Activated naive CD8-positive, alpha-beta T cell treated with anti-CD3 and anti-CD28 coated beads, Interleukin-2, amount 50 U/mL, for 24 hours (primary cell): Measurements from ENCODE around the gene MSI2.
A peak's percentile ranks its signal among the peaks of the same experiment; 100 is the strongest.
"Not testable (repeated sequence)": the region's sequence is repeated elsewhere in the genome, so short reads cannot be mapped to it uniquely, and the experiment has no call there.

Experiments
- ATAC-seq: fragments of 150-1000 bp; cut with Tn5 transposase; one replicate; pipeline ENCODE4 v1.10.0; 2021
- DNase-seq: peaks from one replicate; pipeline ENCODE4 v3.0.0; 2021
- H3K27ac Mint-ChIP-seq: one replicate; pipeline ENCODE4 v1.8.0; 2021; ENCODE audit warnings: mild to moderate bottlenecking, mixed read lengths
- H3K27me3 Mint-ChIP-seq: one replicate; pipeline ENCODE4 v1.8.0; 2021; ENCODE audit warnings: mixed read lengths
- H3K36me3 Mint-ChIP-seq: one replicate; pipeline ENCODE4 v1.8.0; 2021; ENCODE audit warnings: low read depth, mixed read lengths
- H3K4me1 Mint-ChIP-seq: one replicate; pipeline ENCODE4 v1.8.0; 2021; ENCODE audit warnings: mixed read lengths
- H3K4me3 Mint-ChIP-seq: one replicate; pipeline ENCODE4 v1.8.0; 2021; ENCODE audit warnings: mild to moderate bottlenecking, moderate library complexity, mixed read lengths
- H3K9me3 Mint-ChIP-seq: one replicate; pipeline ENCODE4 v1.8.0; 2021; ENCODE audit warnings: mixed read lengths

MSI2 gene

DNA sequence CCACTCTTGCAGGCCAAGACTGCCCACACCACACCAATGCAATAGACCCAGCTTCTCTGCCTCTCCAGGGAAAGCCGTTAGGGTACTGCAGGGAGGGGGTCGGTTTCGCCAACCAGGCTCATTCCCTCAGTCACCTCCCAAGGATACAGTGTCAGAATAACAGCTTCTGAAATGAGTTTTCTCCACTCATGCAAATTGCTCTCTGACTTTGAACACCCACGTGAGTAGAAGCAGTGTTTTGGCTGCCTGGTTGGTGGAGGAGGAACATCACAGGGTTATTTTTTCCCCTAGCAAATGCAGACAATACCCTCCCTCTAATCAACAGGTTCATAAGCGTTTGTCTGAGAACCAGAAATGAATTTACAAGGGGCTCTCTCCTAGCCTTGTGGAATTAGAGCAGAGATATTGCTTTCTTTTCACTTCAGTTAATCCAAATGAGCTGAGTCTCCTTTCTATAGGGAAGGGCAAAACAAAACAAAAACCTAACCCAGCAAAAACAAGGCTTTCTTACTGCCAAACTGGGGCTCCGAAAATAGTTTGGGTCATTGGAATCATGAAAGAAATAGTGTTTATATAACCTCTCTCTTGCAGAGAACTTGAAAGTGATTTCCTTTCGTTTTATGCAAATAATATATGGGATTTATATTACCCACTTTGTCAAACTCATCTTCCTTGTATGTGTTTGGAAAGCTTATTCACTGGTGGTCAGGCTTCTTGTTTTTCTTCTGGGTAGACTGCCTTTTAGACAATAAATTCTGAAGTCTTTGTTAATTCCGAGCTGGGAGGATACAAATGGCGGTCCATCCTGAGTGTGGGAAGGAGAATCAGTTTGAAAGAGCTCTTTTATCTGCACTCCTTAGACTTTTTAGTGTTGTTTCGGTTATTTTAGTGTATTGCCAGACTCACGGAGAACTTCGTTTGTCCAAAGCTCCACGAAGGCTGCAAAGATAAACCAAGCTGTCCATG lies 229.9 kb downstream of the MSI2 start:
- DNase-seq (no peak), ATAC-seq (no peak)
- Mint-ChIP-seq H3K27ac (no peak overlapping the region), H3K4me1 (peaks cover 53% of the 10 kb centered on the region), H3K36me3 (peaks cover 2% of the 10 kb centered on the region), H3K27me3 (no peaks in the 10 kb centered on the region), H3K4me3 (no peak overlapping the region), H3K9me3 (no peaks in the 10 kb centered on the region)

DNA sequence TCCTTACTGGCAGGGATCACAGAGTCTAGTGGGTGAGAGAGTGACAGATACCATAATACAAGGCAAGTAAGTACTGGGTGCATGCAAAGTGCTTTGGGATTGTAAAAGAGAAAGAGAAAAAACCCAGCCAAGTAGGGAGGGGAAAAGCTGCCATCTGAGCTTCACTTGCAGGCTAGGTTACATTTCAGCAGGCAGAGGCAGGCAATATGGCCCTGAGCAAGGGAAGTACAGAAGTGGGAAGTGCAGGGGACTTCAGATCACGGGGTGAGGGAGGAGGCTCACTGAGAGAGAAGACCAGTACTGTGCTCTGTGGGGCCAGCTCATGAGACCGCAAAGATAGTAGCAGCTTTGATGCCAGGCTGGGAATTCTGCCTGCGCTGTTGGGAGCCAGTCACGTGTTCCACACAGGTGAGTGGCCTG lies 230.6 kb downstream of the MSI2 start:
- Mint-ChIP-seq H3K36me3 (peaks cover 2% of the 10 kb centered on the region), H3K4me3 (no peak overlapping the region), H3K27me3 (no peaks in the 10 kb centered on the region), H3K27ac (no peak overlapping the region), H3K9me3 (no peaks in the 10 kb centered on the region), H3K4me1 (peaks cover 48% of the 10 kb centered on the region)
- ATAC-seq, result no peak
- DNase-seq, result no peak

GRCh38 chr17:57487573-57487972 lies 231.2 kb downstream of the MSI2 start:
- no peaks in the 10 kb centered on the region for H3K36me3 Mint-ChIP-seq
- DNase-seq (no peak), ATAC-seq (no peak)
- H3K27me3 Mint-ChIP-seq, result no peaks in the 10 kb centered on the region
- peaks cover 45% of the 10 kb centered on the region for H3K4me1 Mint-ChIP-seq
- no peaks in the 10 kb centered on the region for H3K9me3 Mint-ChIP-seq
- no peak overlapping the region for H3K4me3 Mint-ChIP-seq
- H3K27ac Mint-ChIP-seq, result no peak overlapping the region

DNA sequence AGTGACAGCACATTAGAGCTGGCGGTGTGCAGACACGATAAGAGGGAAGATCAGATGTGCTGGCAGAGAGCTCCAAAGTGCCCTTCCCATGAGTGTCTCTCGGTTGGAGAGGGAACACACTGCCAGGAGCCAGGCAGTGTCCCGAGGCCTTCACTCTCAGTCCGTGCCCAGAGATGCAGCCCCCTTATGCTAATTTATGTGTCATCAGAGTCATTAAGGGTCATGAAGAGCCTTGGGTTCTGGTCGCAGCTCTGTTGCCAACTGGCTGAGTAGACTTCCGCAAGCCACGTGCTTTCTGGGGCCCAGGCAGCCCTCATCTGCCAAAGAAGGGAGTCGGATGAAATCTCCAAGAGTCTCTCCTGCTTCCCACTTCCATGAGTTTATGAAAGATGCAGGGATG lies 232.5 kb downstream of the MSI2 start:
- Mint-ChIP-seq H3K27ac (no peak overlapping the region), H3K36me3 (peaks cover 3% of the 10 kb centered on the region), H3K27me3 (no peaks in the 10 kb centered on the region), H3K4me1 (peaks cover 46% of the 10 kb centered on the region), H3K4me3 (no peak overlapping the region), H3K9me3 (no peaks in the 10 kb centered on the region)
- no peak for ATAC-seq
- no peak for DNase-seq

- no peak for ATAC-seq
- DNase-seq, result no peak
- Mint-ChIP-seq H3K4me1 (peaks cover 45% of the 10 kb centered on the region), H3K27ac (no peak overlapping the region), H3K27me3 (no peaks in the 10 kb centered on the region), H3K9me3 (no peaks in the 10 kb centered on the region), H3K4me3 (no peak overlapping the region), H3K36me3 (peaks cover 3% of the 10 kb centered on the region)
These were observed 233.0 kb downstream of the MSI2 start for GRCh38 chr17:57489321-57489720.

DNA sequence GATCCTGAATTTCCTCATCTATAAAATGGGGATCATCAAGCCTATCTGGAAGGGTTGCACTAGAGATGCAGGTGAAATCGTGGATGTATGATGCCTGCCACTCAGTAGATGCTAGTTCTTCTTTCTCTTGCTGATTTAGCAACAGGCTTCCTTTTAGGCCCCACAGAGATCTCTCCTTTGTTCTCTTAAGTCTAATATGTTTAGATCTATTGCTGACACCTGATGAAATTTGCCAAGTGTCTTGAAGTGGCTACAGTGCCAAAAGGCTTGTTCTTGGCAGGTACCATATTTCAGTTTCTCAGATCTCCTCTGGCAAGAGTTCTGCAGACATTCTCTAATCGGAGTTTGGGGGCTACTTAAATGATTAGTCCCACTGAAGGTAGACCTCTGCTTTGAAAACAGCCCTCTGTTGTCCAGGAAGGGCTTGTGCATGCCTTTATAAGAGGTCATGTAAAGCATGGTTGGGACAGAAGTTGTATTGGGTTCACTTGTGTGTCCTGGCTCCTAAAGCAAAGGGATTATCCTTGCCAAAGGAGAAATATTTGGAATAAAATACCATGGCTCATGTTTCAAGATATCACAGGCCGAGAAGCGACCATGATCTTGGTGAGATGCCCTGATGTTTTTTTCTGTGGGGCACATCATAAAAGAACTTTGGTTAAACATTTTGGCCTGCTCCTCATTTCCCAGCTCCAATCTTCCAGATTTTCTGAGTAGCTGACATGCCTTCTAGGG lies 234.0 kb downstream of the MSI2 start:
- H3K36me3 Mint-ChIP-seq, result peaks cover 3% of the 10 kb centered on the region
- DNase-seq (no peak), ATAC-seq (no peak)
- peaks cover 35% of the 10 kb centered on the region for H3K4me1 Mint-ChIP-seq
- no peaks in the 10 kb centered on the region for H3K9me3 Mint-ChIP-seq
- no peak overlapping the region for H3K27ac Mint-ChIP-seq
- H3K27me3 Mint-ChIP-seq, result no peaks in the 10 kb centered on the region
- H3K4me3 Mint-ChIP-seq, result no peak overlapping the region

GRCh38 chr17:57490890-57491289 lies 234.6 kb downstream of the MSI2 start:
- Mint-ChIP-seq H3K36me3 (peaks cover 6% of the 10 kb centered on the region), H3K27ac (no peak overlapping the region), H3K9me3 (no peaks in the 10 kb centered on the region), H3K27me3 (no peaks in the 10 kb centered on the region), H3K4me1 (peaks cover 29% of the 10 kb centered on the region), H3K4me3 (no peak overlapping the region)
- DNase-seq, result no peak
- ATAC-seq, result no peak

GRCh38 chr17:57493171-57493570 lies 236.8 kb downstream of the MSI2 start:
- no peak for ATAC-seq
- no peak overlapping the region for H3K4me3 Mint-ChIP-seq
- H3K9me3 Mint-ChIP-seq, result no peaks in the 10 kb centered on the region
- peaks cover 6% of the 10 kb centered on the region for H3K36me3 Mint-ChIP-seq
- no peak for DNase-seq
- peaks cover 22% of the 10 kb centered on the region for H3K4me1 Mint-ChIP-seq
- no peaks in the 10 kb centered on the region for H3K27me3 Mint-ChIP-seq
- no peak overlapping the region for H3K27ac Mint-ChIP-seq

- Mint-ChIP-seq H3K36me3 (peaks cover 6% of the 10 kb centered on the region), H3K27me3 (no peaks in the 10 kb centered on the region), H3K27ac (no peak overlapping the region), H3K4me1 (peaks cover 25% of the 10 kb centered on the region), H3K4me3 (no peak overlapping the region), H3K9me3 (no peaks in the 10 kb centered on the region)
- ATAC-seq, result no peak
- no peak for DNase-seq
These were observed 237.3 kb downstream of the MSI2 start for GRCh38 chr17:57493625-57494024.

DNA sequence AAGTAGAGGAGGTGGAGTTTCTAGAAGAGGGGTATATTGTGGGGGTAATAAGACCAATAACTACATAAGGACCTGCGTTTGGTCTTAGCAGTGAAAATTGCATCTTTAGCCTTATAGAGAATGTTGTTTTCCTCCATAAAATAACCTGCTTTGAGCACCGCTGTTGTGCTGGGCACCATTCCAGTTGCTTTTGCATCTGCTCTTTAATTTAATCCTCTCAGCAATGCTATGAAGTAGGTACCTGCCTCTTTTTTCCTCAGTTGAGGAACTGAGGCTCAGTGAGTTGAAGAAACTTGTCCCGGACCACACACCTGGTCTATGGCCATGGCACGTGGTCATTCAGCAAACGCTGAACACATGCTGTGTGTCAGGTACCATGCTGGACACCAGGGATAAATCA lies 238.1 kb downstream of the MSI2 start:
- ATAC-seq, result no peak
- no peak overlapping the region for H3K27ac Mint-ChIP-seq

DNA sequence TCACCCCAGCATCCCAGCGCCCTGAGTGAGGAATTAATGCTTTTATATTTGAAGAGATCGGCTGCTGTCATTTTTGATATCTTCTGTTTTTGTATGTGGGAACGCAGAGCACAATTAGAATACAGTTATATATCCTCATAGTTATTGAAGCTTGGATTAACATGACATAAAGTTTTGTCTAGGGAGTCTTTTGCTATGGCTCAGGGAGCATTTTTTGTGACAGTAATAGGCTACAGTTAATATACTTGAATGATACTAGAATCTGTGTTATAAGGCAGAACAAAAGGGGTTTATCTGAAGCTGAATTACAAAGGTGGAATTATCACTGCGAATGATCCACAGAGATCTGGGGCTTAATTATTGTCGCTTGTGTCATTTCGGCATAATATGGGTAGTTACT lies 239.4 kb downstream of the MSI2 start:
- Mint-ChIP-seq H3K4me3 (no peak overlapping the region), H3K27me3 (no peaks in the 10 kb centered on the region), H3K9me3 (no peaks in the 10 kb centered on the region), H3K36me3 (peaks cover 6% of the 10 kb centered on the region), H3K4me1 (peaks cover 36% of the 10 kb centered on the region), H3K27ac (no peak overlapping the region)
- ATAC-seq (no peak), DNase-seq (no peak)

More for the DNA sequence above, 238.1 kb downstream of the MSI2 start:
- no peaks in the 10 kb centered on the region for H3K9me3 Mint-ChIP-seq
- no peak overlapping the region for H3K4me3 Mint-ChIP-seq
- peaks cover 30% of the 10 kb centered on the region for H3K4me1 Mint-ChIP-seq
- DNase-seq, result no peak
- no peaks in the 10 kb centered on the region for H3K27me3 Mint-ChIP-seq
- H3K36me3 Mint-ChIP-seq, result peaks cover 6% of the 10 kb centered on the region

GRCh38 chr17:57496382-57496781 lies 240.1 kb downstream of the MSI2 start:
- no peak overlapping the region for H3K27ac Mint-ChIP-seq
- H3K27me3 Mint-ChIP-seq, result no peaks in the 10 kb centered on the region
- no peaks in the 10 kb centered on the region for H3K9me3 Mint-ChIP-seq
- H3K4me3 Mint-ChIP-seq, result no peak overlapping the region
- DNase-seq, result no peak
- no peak for ATAC-seq
- peaks cover 6% of the 10 kb centered on the region for H3K36me3 Mint-ChIP-seq
- H3K4me1 Mint-ChIP-seq, result peaks cover 34% of the 10 kb centered on the region

- DNase-seq (no peak), ATAC-seq (no peak)
- Mint-ChIP-seq H3K4me1 (peaks cover 29% of the 10 kb centered on the region), H3K27me3 (no peaks in the 10 kb centered on the region), H3K36me3 (peaks cover 3% of the 10 kb centered on the region), H3K9me3 (no peaks in the 10 kb centered on the region), H3K4me3 (no peak overlapping the region), H3K27ac (peak overlapping the region; percentile 22)
These were observed 242.1 kb downstream of the MSI2 start for GRCh38 chr17:57498443-57498842.

DNA sequence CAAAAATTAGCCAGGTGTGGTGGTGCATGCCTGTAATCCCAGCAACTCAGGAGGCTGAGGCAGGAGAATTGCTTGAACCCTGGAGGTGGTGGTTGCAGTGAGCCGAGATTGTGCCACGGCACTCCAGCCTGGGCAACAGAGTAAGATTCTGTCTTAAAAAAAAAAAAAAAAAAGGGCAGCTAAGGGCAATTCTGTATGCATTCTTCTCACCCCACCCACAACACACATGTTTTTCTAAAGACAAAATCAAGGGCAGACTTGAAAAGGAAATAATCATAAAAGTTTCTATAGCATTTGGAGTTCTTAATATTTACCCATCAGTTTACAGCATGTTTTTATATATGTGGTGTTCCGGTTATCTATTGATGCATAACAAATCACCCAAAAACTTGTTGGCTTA lies 242.9 kb downstream of the MSI2 start:
- H3K36me3 Mint-ChIP-seq, ATAC-seq, DNase-seq, H3K27me3 Mint-ChIP-seq, H3K9me3 Mint-ChIP-seq: not testable (repeated sequence)
- Mint-ChIP-seq H3K27ac (peak overlapping the region; percentile 82), H3K4me1 (peaks cover 29% of the 10 kb centered on the region), H3K4me3 (peak overlapping the region; percentile 22)

GRCh38 chr17:57499648-57500049 lies 243.3 kb downstream of the MSI2 start:
- H3K36me3 Mint-ChIP-seq, result peaks cover 3% of the 10 kb centered on the region

More at GRCh38 chr17:57499648-57500049, 243.3 kb downstream of the MSI2 start:
- peak overlapping the region; percentile 22 for H3K4me3 Mint-ChIP-seq
- peaks cover 31% of the 10 kb centered on the region for H3K4me1 Mint-ChIP-seq
- DNase-seq (peak; percentile 7), ATAC-seq (peak; percentile 86)
- no peaks in the 10 kb centered on the region for H3K27me3 Mint-ChIP-seq
- H3K9me3 Mint-ChIP-seq, result no peaks in the 10 kb centered on the region
- H3K27ac Mint-ChIP-seq, result peak overlapping the region; percentile 82
